DMS153 treated with DMSO at 0.1 percent for 48 hours (cell line): ENCODE data around the gene LHPP.

ENCODE experiments used
- DNase-seq: peaks from one replicate; lab custom pipeline; 2025; ENCODE audit not compliant: unreplicated experiment; lab: John Stamatoyannopoulos, UW

Gene LHPP

GRCh38 chr10:124447751-124448466 is 13.7 kb upstream of the LHPP start:
- no peak for DNase-seq

DNA sequence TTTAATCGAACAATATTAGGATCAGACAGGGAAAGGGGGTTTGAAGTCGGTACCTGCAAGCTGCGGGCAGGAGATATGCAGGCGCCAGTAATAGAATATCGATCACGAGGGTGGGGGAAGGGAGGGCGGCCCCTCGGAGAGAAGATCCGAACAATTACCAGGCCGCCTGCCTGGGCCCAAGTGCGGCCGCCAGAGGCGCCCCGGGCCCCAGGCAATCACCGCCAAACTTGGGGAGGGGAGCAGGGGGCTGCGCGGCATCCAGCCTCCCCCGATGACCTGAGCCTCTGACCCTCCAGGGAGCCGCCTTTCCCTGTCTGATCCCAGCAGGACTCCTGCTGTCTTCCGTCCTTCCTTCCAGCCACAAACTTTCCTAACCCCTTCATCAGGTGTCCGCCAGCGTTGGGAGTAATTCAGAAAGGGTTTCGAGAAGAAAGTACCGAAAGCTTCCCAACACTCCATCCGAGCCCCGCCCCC is 12.9 kb upstream of the LHPP start:
- no peak for DNase-seq

DNA sequence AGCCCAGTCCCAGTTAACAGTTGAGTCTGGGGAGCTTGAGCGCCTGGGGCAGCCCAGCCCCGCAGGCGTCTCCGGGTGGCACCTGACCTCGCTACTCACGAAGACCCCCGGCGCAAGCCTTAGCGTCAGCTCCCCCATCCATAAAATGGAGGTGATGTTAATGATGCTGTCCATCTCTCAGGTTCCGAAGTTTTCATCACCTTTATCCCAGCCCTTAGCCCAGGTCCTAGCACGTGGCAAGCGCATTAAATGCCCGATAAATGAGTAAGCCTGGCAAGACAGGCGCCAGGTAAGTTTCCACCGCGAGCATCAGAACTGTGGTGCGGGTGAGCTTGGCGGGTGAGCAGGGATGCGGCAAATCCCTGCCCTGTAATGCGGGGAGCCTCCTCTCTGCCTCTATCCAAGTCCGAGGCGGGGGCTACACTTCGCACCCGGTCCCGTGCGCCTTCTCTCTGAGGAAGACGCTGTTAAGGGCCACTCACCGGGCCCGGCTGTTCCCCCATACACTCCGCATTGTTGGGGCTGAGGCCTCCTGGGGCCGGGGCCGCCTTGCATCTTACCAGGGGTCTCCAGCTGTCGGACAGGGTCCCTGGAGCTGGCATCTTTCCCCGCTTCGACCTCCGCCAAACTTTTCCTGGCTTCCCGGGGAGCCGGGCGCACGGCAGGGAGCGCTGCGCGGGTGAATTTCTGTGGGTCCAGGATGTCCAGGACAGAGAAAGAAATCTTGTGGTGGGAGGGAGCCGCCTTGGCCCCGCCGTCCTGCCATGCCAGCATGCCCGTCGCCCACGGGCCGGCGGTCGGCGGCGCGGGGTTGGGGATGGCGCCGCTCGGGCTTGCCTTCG is 12.2 kb upstream of the LHPP start:
- no peak for DNase-seq

- no peak for DNase-seq
Observed at GRCh38 chr10:124450012-124450782, 11.4 kb upstream of the LHPP start, which contains the start of gene NKX1-2. Gene NKX1-2 (minus strand): TSS chr10:124450035. CDS start chr10:124449943, 92 bp downstream.

- DNase-seq: no peak
Observed at GRCh38 chr10:124450783-124451057, 10.9 kb upstream of the LHPP start.

DNA sequence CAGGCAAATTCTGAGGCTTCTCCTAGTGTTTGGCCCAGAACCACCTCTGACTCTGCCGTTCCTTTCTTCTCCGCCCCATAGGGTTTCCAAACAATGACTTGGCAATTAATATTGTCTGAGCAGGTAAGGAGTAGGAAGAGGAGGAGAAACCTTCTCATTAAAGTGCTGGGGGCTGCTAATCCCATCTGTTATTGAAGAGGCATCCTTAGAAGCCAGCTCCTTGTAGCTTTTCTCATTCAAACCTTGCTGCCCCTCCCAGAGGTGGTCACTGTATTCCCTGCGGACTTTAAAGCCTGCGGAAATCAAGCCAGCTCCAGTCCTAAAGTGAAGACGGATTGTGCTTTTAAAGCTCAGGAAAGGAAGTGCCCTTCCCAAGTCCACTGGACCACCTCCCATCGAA is 10.3 kb upstream of the LHPP start:
- no peak for DNase-seq

DNA sequence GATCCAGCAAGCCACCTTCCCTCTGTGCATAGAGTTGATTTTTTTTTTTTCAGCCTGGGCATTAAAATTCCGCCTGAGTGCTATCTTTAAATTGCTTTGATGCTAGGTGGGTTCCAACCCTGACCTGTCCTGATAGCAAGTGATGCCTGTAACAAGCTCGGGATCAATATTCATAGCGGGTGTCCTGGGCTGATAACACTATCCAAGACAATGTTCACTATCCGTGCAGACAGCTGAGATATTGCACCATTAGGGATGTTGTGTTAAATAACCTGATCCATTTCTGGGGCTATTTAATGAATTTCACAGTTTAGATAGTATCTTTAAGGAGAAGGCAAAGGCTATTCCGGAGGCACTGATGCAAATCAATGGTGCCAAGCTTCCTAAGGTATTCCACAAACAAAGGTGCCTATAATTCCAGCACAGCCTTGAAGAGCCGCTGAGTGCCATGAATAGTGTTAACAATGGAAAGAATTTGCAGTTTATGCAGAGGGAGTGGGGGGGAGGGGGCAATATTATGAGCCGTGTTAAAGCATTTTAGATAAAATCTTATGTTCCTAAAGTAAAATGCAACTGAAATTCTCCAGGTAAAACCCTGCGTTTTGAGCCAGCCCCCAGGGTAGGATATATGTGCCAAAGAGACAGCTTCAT is 7.5 kb upstream of the LHPP start:
- DNase-seq: no peak

- DNase-seq: no peak
Observed at GRCh38 chr10:124455441-124455840, 6.2 kb upstream of the LHPP start.

GRCh38 chr10:124458473-124458872 is 3.1 kb upstream of the LHPP start:
- DNase-seq: no peak

DNA sequence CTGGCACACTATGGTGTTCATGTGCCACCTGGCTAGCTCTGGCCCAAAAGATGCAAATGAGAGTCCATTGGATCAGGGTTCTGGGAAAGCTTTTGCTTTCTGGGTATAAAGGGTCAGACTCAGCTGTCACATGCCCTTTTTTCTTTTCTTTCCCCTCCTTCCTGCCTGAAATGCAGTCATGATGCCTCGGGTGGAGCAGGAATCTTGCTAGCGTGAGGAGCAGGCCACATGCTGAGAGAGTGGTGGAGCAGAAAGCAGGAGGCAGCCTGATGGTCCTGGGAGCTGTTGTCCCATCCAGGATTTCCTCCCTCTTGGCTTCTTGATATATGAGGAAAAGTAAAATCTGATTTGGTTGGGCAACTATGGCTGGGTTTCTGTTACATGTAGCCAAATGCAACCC is 2.7 kb upstream of the LHPP start:
- no peak for DNase-seq

DNA sequence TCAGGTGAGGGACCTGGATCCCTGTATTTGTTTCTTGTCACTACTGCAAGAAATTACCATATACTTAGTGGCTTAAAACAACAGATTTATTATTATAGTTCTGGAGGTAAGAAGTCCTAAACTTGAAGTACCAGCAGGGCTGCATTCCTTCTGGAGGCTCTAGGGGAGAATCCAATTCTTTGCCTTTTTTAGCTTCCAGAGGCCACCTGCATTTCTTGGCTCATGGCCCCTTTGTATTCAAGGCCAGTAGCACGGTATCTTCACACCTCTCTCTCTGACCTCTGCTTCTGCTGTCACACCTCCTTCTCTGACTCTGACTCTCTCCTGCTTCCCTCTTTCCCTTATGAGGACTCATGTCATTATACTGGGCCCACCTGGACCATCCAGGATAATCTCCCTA is 2.2 kb upstream of the LHPP start:
- no peak for DNase-seq

GRCh38 chr10:124460144-124460543 is 1.5 kb upstream of the LHPP start:
- DNase-seq: no peak

DNA sequence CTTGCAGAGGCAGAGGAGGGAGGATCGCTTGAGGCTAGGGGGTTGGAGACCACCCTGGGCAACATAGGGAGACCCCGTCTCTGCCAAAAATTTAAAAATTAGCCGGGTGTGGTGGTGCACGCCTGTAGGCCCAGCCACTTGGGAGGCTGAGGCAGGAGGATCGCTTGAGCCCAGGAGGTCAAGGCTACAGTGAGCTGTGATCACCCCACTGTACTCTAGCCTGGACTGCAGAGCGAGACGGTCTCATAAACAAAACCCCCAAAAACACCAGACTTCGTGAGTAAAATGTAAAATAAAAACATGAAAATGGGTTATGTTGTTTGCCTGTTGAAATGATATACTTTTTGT is 699 bp downstream of the LHPP start:
- no peak for DNase-seq

GRCh38 chr10:124464028-124464965 is 2.7 kb downstream of the LHPP start:
- no peak for DNase-seq

GRCh38 chr10:124465003-124465776 is 3.6 kb downstream of the LHPP start:
- DNase-seq: no peak

DNA sequence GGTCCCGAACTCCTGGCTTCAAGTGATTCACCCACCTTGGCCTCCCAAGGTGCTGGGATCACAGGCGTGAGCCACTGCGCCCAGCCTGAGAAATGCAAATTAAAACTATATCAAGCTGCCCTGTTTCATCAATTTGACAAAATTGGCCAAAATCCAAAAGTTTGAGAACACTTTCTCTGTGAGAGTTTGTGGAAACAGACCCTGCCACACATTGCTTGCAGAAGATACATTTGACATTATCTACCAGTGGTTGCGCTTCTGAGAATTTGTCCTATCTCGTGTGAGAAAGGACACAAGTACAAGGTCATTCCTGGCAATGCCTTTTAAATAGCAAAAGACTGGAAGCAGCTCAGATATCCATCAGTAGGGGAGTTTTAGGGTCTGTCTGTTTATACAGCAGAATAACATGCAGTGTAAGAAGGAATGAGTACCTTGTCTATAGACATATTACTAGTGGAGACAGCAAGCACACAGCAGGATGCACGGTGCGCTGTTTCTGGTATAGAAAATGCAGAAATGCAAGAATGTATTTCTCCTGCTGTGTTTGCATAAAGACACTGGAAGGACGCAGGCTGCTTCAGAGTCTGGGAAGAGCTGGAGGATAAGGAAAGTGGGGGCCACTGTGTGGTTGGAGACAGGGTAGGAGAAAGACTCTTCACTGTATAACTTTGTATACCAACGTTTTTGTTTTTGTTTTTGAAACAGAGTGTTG is 4.3 kb downstream of the LHPP start:
- no peak for DNase-seq

- DNase-seq: no peak
Observed at GRCh38 chr10:124467165-124467564, 5.5 kb downstream of the LHPP start.

GRCh38 chr10:124468624-124469023 is 7.0 kb downstream of the LHPP start:
- no peak for DNase-seq

- no peak for DNase-seq
Observed at GRCh38 chr10:124469956-124470484, 8.4 kb downstream of the LHPP start.
